Measurements from ENCODE around the gene SYNC. TPM values are rescaled to one million over a fixed set of nuclear protein-coding genes. Genes with fewer than 3 reads are reported as not detected.
A peak's percentile ranks its signal among the peaks of the same experiment; 100 is the strongest.

The SYNC gene
- 16.2 TPM for total RNA-seq
- long read RNA-seq, transcript SYNC-202 (5 exons, 3,398 nt) = major isoform, 90 of 120 reads
- long read RNA-seq, partial matches to known transcripts = 3 of 120 reads
- long read RNA-seq, other reads (novel, unspliced or antisense) = 26 of 120 reads

- no peaks in the 10 kb centered on the region for H3K27me3 ChIP-seq (ENCODE audit: low read depth)
- peak within 1 kb of the TSS; percentile 94 for H3K27ac ChIP-seq (replicated peaks)
- intact Hi-C loops (cut with micrococcal nuclease) = no loop called here
- DNase-seq = peak; percentile 77
- no peaks in the 10 kb centered on the region for H3K36me3 ChIP-seq
- peaks cover 37% of the 10 kb centered on the region for H3K4me1 ChIP-seq
- peak within 1 kb of the TSS; percentile 78 for H3K4me3 ChIP-seq
- H3K9me3 ChIP-seq (replicated peaks) = no peaks in the 10 kb centered on the region
- TF ChIP-seq CTCF (IDR thresholded peaks at IDR 0.05; ENCODE audit: borderline replicate concordance) = no peak
Observed at GRCh38 chr1:32702599-32703478, at the start of gene SYNC. Gene SYNC (minus strand): TSS chr1:32702770. CDS start chr1:32702660, 110 bp downstream.

DNA sequence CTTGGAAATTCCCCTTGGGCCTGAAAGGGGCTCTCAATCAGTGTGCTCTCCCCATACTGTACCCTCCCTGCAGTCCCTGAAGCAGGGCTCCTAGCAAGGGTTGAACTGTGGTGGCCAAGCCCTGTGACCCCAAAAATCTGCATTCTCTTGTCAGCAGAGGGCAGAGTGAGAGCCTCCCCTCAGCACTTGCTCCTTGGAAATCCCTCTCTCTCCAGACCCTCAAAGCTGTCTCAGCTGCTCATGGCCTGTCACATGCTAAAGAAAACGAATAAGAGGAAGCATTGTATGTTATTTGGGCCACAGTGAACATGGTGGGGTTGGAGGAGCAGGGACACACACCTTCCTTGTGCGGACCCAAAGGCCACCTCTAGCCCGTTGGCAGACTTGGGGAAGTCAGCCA is 47.2 kb upstream of the SYNC start:
- DNase-seq = no peak
- Histone ChIP-seq H3K9me3 (replicated peaks) (no peaks in the 10 kb centered on the region), H3K36me3 (no peaks in the 10 kb centered on the region), H3K27me3 (ENCODE audit: low read depth) (no peaks in the 10 kb centered on the region), H3K4me3 (no peak overlapping the region), H3K27ac (replicated peaks) (no peak overlapping the region), H3K4me1 (peaks cover 17% of the 10 kb centered on the region)
- intact Hi-C loops (cut with micrococcal nuclease) = no loop called here
- TF ChIP-seq CTCF (IDR thresholded peaks at IDR 0.05; ENCODE audit: borderline replicate concordance) = no peak

DNA sequence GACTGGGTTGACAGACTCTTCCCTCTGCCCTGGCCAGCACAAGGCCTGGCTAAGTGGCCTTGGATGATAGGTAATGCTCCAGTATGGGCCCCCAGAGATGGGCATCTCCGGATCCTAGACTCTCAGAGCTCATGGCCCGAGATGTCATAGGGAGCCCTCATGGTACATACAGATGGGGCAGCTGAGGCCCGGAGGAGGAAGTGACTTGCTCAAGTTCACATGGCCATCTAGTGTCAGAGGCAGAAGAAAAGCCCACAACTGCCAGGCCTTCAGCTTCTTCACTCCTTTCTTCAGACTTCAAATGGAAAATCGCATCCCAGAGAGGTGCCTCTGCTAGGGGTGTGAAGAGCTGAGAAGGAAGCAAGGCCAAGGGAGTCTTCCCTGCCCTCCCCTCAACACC is 46.8 kb upstream of the SYNC start:
- H3K4me1 ChIP-seq = peaks cover 13% of the 10 kb centered on the region
- H3K4me3 ChIP-seq = no peak overlapping the region
- no peaks in the 10 kb centered on the region for H3K27me3 ChIP-seq (ENCODE audit: low read depth)
- TF ChIP-seq CTCF (IDR thresholded peaks at IDR 0.05; ENCODE audit: borderline replicate concordance) = no peak
- no peaks in the 10 kb centered on the region for H3K36me3 ChIP-seq
- H3K27ac ChIP-seq (replicated peaks) = no peak overlapping the region
- DNase-seq = no peak
- H3K9me3 ChIP-seq (replicated peaks) = no peaks in the 10 kb centered on the region
- intact Hi-C loops (cut with micrococcal nuclease) = no loop called here

DNA sequence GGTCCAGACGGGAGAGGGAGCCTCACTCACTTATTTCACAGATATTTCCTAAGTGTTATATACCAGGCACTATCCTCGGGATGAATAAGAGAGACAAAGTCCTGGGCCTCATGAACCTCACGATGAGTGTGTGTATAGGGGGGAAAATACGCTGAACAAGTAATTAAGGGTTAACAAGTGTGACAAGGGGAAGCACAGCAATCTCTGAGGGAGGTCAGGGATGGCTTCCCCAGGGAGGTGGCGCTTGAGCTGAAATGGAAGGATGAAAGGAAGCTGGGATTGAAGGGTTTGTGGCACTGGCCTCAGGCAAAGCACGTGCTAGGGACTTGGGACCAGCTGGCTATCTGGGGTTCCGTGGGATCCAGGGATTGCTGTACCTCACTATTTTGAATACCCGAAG is 46.4 kb upstream of the SYNC start:
- peaks cover 11% of the 10 kb centered on the region for H3K4me1 ChIP-seq
- no peak for DNase-seq
- TF ChIP-seq CTCF (IDR thresholded peaks at IDR 0.05; ENCODE audit: borderline replicate concordance) = no peak
- no peak overlapping the region for H3K27ac ChIP-seq (replicated peaks)
- no peaks in the 10 kb centered on the region for H3K9me3 ChIP-seq (replicated peaks)
- H3K27me3 ChIP-seq (ENCODE audit: low read depth) = no peaks in the 10 kb centered on the region
- intact Hi-C loops (cut with micrococcal nuclease) = no loop called here
- no peak overlapping the region for H3K4me3 ChIP-seq
- H3K36me3 ChIP-seq = no peaks in the 10 kb centered on the region

DNA sequence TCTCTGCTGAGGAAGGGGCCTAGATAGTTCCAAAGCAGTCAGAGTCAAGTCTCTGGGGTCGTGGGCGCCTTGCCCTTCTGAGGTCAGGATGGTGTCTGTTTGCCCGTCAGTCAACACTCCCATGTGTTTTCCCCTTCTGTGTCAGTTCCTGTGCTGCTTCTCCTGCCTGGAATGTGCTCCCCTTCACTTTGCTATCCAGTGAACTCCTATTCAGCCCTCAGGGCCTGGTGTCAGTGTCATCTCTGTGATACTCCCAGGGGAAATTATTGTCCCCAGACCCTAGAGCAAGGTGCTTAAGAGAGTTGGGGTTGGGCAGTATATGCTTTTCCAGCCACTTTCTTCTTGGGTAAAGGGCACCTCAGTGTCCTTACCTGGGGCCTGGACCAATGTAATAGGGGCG is 45.8 kb upstream of the SYNC start:
- Histone ChIP-seq H3K4me3 (no peak overlapping the region), H3K27me3 (ENCODE audit: low read depth) (no peaks in the 10 kb centered on the region), H3K36me3 (no peaks in the 10 kb centered on the region)

More for the DNA sequence above, 45.8 kb upstream of the SYNC start:
- H3K27ac ChIP-seq (replicated peaks) = no peak overlapping the region
- intact Hi-C loops (cut with micrococcal nuclease) = no loop called here
- no peak for TF ChIP-seq CTCF (IDR thresholded peaks at IDR 0.05; ENCODE audit: borderline replicate concordance)
- no peak for DNase-seq
- peaks cover 13% of the 10 kb centered on the region for H3K4me1 ChIP-seq
- no peaks in the 10 kb centered on the region for H3K9me3 ChIP-seq (replicated peaks)

All from left ventricle myocardium inferior (tissue), 1 donor.